HG03159 (cell line): ENCODE data around the gene JAM3.

Experiments
- ATAC-seq: cut with Tn5 transposase; IDR thresholded peaks from one replicate; pipeline ENCODE4 v1.9.1; 2021; ENCODE audit warnings: mild to moderate bottlenecking, moderate library complexity; ENCODE audit not compliant: unreplicated experiment

Gene JAM3

DNA sequence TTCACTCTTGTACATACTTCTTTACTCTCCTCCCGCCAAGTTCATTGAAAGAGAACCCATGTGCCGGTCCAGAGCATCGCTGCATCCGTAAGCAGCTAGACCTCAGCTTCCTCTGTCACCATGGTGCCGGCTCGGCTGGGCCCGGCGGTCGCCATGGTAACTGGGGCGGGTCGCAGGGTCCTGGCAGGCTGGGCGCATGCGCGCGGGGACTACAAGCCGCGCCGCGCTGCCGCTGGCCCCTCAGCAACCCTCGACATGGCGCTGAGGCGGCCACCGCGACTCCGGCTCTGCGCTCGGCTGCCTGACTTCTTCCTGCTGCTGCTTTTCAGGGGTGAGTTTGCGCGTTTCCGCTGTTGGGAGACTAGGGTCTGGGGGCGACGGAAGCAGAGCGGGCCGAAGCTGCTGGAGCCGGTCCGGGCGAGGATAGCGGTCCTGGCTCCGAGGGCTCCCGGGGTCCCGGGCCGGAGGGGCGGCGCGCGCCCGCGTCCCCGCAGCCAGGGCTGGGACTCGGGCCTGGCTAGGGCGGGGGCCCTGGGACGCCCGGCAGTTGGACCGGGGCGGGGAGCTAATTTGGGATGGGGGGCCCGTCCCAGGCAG lies at the start of gene JAM3:
Gene JAM3 (plus strand): TSS at position 244 of the 597 bp plus-strand sequence. CDS start 12 bp downstream, at position 256.
- peak; percentile 96 for ATAC-seq

DNA sequence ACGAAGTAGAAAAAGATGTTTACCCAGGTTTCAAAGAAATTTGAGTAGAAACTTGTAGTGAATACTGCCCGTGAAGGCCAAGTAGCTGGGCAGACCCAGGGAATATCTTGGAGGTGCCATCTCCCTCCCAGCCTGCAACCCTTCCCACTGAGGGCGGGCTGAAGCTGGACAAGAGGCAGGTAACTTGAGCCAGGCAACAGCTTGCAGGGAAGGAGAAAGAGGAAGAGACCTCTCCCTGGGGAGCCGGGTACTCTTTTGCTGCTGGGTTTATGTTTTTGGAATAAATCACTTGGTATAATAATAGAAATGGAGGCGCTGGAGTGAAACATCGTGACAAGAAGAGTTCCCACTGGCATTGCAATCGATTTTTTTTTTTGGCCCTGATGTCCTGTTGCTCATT lies 49.4 kb upstream of the JAM3 start:
- no peak for ATAC-seq

DNA sequence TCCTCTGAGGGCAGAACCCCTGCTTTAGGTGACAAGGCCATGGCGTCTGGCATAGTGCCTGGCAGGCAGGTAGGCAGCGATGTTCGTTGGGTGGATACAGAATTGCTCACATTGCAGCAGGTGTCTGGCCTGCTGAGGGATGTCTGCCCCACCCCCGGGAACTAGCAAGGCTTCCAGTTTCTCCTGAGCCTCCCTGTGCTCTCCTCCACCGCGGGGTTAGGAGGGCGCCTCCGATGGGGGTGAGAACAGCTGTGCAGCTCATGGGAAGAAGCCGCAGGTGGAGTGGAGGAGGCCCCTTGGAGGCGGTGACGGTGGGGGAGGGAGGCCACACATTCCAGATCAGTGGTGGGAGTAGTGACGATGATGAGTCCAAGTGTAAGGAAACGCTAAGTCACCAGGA lies 48.3 kb upstream of the JAM3 start:
- no peak for ATAC-seq

DNA sequence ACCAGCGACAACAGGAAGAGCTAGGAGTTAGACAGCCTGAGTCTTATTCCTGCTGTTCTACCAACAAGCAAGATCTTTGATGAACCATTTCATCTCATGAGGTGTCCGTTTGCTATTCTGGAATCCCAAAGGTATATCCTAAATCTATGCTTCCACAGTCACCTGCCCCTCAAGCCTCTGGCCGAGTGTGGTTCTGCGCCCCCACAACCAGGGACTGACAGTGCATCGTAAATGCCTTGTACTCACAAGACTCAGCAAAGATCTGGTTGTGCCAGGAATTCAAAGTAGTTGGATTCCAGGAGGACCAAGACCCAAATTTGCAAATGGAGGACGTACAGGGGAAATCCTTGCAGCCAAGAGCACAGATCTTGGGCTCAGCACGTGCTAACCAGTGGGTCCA lies 47.5 kb upstream of the JAM3 start:
- ATAC-seq = no peak

DNA sequence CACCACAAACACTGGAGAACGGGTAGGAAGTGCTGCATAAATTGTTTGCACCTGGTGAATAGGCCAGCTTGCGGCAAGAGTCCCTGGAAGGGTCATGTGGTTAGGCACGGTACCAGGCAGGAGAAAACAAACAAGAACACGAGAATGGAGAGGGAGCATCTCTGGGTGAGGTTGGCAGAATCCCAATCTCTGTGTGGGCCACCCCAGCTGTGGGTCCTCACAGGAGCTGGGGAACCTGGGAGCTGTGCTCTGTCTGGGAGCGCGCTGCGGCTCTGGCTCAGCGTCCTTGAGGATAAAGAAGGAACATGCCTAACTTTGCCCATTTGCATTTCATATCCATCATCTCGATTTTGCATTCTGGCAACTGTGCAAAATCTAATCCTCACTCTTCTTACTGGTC lies 46.1 kb upstream of the JAM3 start:
- no peak for ATAC-seq

DNA sequence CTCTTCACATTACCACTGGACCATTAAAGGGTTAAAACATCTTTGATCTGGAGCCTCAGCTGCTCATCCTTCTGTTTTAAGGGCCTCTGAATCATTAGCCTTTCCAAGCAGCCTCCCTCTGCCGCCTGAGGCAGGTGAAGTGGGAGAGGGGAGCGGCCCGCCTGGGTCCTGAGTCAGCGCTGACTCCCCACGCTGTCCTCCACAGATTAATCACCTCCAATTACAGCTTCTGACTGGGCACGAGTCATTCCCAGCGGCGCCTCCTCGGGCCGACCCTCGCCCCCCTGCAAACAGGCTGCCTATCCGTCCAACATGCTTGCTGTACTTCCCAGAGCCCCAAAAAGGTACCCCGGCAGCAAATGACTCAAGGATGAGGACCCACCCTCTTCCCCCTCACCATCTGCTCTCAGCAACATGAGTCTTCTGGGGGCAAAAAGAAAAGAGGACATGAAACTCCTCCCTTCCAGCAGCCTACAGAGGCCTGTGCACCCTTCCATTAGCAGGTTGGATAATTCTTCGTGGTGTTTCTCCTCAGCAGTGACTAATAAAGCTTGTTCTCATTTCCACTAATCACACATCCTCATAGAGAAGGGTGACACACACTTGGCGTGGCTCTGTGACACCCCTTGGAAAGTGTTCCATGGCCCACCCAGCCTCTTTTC lies 44.3 kb upstream of the JAM3 start:
- no peak for ATAC-seq

DNA sequence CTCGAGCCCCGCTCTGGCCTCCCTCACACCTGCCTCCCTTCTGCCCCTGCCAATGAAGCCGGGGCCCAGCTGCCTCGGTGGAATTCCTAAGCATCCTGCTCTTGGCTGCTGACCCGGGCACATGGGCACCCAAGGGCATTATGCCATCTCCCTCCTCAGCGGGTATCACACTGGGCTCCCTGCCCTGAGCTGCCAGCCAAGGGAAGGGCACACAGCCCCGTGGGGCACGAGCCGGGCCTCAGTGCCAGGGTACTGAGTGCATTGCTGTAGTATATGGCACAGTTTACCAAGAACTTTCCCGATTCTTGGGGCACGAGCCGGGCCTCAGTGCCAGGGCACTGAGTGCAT lies 43.8 kb upstream of the JAM3 start:
- no peak for ATAC-seq

DNA sequence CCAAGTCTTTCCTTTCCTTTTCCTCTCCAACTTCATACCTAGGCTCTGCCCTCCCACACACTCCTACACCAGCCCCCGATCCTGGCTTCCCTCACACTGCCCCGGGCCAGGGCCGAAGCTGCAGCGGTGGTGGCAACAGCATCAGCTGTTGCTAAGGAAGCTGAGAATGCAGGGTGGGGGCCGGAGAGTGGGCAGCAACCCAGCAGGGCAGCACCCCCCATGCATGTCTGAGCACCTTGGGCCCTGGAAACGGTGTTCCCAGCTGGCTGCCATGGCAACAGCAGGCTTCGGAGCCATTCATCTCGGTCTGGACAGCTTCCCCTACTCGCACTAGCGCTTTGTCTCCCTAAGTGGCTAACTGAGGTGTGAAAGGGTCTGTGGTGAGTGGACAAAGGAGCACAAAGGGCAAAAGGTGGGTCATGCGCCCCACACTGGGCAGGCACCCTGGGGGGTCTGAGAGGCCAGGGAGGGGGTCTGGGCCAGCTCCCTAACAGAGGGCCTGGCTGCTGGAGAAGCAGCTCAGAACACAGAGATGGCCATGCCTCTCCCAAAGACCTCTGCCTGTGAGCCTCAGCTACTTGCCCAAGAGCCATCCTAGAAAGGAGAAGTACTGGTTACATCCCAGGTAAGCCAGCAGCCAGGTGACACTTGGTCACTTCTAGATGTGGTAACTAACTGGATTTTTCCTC lies 42.1 kb upstream of the JAM3 start:
- no peak for ATAC-seq

DNA sequence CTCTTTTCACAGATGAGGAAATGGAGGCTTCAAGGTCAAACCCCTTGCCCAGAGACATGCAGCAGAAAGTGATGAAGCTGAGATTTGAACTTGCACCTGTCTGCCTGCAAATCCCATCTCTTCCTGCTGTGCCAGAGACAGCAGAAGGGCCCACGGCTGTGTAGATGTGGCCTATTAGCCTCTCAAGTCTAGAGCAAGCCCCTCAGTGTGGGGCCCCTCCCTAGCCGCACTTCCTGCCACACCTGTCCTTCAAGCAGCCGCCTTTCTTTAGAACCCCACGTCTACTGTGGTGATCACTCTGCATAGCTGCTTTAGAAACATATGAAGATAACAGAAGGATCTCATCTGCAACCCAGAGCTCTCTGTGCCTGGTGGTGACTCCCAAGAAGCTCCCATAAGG lies 41.2 kb upstream of the JAM3 start:
- no peak for ATAC-seq

DNA sequence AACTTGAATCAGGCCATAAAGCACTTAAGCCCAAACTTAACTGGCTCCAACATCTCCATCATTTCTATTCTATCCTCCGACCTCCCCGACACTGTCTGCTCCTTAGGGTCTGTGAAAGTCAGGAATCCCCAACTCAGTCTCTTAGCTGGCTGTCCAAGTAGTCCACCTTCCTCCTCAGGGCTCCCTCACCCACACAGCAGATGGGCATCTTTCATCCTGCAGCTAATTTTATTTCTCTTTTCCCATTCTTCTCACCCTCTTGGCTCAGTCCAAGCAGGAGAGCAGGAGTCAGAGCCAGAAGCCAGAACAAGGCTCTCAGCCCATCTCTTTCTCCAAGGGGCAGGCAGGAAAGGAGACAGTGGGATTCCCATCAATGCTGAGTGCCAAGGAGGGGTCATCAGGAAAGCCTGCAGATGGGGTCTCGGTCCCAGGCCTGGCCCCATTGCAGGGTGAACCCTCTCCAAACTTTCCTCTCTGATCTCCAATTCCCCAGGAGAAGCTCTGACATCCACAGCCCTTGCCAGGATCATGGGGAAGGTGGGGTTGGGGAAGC lies 40.4 kb upstream of the JAM3 start:
- no peak for ATAC-seq

DNA sequence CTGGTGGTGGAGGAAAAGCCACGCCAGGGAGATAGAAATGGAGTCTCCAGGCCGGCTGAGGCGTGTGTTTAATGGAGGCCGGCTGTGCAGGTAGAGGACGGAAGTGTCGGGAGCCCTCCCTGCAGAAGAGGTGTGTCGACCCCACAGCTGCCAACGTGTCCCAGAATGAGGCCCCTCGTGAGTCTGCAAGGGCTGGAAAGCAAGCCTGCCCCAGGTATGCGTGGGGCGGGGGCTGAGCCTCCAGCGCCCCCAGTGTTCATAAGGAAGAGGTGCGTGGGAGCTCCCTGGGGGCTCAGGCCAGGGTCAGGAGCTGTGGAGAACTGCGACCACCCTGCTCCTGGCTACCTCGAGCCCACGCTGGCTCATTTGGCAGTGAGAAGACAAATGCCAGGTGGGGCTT lies 38.0 kb upstream of the JAM3 start:
- ATAC-seq = no peak

DNA sequence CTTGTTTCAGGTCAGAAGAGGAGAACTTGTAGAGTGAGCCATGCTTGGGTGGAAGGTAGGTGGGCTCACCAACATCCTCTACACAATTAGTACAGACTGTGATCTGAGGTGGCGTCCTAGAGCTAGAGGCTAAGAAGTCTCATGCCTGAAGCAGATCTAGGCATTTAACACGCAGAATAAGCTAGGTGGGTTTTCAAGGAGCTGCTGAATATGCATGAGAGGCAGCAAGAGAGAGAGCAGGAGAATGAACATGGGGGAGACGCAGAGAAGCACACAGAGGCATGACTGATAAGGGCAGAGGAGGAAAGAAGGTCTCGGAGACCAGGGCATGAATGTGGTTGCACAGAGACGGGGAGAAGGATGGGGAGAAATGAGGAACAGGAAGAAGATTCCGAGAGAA lies 36.8 kb upstream of the JAM3 start:
- ATAC-seq = no peak

DNA sequence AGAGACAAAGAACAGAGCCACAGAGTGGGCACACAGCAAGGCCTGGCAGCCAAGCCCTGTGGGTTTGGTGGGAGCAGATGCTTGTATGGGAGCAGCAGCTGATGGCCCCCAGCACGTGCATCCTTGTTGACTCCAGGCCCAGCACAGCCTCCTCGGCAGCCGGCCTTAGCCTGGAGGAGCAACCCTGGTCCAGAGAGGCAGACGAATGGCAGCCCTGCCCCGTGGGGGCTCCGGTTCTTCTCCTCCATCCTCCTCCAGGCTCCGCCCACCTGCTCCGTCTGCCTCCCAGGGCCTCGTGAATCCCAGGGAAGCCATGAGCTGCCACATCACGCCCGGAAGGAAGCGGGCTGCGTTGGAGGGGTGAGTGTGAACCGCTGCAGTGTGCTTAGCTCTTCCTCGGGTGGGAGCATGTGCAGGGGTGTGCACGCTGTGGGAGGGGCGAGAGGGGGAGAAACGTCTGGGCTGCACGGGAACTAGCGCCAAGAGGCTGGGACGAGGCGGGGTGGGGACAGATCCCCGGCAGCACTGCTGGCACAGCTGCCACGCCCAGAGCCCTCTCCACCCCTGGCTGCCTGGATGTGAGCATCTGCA lies 36.3 kb upstream of the JAM3 start:
- ATAC-seq = no peak

DNA sequence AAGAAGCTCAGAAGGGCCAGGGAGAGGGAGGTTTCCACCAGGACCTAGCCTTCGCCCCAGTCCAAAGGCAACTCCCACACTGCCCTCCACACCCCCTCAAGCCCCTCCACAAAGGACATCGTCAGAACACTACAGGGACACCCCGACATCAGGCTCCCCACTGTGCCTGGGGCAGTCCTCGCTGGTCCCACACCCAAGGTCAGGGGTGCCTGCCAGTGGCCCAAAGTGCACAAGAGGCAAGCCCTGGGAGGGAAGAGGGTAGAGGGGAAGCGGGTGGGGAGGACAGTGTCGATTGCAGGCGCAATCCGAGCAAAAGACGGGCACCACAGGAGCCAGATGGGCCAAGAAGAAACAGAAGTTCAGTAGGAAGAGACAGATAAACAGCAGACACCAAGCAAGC lies 35.6 kb upstream of the JAM3 start:
- ATAC-seq = no peak

DNA sequence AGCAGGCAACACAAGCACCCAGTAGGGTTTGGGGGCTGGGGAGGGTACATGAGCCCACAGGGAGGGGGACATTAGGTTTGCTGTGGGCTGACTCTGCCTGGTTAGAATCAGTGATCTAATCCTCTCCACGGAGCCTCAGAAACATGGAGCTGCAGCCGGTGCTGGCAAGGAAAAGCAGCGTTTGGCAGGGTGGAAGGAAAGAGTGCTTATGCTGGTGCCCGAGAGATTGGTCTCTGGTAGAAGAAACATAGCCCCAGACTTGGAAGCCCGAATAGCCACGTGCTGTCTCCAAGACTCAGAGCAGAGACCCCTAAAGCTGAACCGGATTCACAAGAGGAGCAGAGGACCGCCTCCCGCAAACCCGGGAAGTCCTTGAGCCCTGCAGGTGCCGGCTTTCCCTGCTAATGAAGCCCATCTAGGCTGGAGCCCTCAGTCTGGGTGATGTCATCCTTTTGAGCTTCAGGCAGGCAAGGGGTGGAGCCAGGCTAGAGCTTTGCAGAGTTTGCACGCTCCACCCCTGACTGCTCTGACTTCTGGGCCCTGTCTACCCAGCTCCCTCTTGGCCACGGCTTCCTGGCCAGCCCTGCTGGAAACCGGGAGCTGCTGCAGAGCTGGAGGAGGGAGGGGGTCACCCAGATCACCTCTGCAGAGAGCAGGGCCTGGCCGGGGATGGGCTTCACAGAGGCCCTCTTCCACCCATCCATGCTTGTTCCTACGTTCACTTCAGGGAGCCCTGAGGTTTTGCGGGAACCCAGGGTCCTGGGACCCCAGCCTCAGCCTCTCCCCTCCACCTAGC lies 35.0 kb upstream of the JAM3 start:
- peak; percentile 65 for ATAC-seq

DNA sequence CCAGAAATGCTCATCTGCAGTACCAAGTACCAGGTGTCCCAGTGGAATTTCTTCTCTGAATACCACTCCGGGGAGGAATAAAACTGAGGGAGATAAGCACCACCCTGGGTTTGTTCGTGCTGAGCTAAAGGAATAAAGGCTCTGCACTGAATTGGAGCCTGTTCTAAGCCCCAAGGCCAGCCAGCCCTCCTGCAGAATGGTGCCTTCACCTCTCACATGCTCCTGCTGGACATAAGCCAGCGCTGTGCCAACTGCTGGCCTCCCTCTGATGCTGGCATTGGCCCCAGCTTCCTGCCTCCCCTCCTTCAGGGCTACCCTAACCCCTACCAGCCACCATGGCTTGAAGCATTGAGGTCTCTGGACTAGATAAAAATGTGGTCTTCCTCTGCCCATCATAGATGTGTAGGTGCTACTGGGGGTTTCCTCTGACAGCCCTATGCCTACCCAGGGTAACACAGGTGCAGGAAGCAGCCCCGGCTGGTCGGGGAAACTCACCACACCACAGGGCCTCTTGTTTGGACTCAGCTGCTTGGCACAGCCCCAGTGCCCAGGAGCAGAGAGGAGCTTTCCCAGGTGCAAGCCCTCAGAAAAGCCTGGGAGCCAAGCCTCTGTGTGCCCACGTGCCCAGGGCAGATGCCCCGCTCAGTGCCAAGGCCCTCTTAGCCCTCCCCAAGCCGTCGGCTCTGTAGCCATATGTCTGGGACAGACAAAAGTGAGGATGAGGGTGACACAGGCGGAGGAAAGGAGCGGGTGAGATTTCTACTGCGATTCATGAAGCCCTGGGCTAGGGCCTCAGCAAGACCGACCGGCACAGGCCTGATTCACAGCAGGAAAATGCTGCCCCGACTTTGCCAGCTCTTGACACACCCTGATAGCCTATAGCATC lies 34.1 kb upstream of the JAM3 start:
- ATAC-seq = no peak

DNA sequence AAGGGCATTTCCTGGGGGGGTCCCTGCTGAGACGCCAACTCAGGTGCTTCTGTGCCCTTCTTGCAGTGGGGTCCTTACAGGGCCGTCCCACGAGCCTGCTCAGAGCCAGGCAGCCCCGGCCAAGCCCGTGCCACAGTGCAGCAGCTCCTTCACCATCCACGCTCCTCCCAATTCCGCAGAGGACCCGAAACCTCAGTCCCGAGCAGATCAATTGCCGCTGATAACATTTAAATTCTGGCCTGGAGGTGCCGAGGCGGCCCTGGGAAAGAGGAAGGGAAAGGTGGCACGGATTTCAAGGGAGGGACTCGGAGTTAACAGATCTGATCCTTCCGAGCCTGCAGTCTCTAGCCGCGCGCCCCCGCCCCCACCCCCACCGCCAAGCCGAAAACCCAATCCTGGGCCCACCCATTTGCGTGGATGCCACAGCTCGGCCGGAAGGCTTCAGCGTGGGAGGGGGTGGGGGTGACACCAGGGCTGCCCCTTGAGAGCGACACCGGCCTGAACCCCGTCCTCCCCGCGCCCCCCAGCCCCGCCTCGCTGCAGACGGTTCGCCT lies 32.3 kb upstream of the JAM3 start:
- peak; percentile 1 for ATAC-seq

DNA sequence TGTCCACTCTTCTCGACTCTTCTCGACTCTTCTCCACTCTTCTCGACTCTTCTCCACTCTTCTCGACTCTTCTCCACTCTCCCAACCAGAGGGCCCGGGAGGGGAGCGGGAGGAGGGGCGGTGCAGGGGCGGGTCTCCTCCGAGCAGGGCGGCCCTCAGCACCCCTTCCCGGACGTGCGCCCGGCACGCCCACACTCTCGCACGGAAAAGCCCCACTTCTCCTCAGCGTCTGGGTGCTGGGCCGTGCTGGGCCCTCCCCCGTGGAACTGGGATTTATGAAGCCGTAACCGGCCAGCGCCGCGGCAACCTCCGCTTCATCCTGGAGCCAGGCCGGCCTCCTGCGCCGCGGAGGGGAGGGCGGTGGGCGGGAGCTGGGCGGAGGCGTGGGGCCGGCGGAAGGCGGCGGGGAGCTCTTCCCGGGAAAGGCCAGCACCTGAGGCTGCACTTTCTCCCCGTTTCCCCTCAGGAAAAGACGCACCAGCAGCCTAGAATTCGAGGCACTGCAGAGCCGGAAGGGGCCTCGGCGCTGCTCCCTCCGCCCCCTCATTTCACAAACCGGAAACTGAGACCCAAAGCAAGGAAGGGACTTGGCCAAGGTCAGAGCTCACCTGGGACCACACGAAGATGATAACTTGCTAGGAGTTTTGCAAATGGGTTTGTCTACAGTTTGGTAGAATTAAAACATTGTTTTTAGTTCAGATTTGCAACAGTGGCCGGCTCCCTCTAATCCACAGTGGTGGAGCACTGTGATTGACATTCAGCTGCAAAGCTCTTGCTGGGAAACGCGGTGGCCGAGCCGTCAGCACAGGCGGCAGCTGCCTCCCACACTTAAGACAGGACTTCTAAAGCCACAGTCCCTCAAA lies 31.6 kb upstream of the JAM3 start:
- peak; percentile 57 for ATAC-seq
